T-helper 1 cell treated with Interleukin-12 subunit alpha and Interleukin-12 subunit beta and Interleukin-4 antibody, amounts not matched to agents 30 μg/mL and 1 μg/mL, for 36 hours (primary cell): Measurements from ENCODE around the gene SOSTDC1.
"Not testable (repeated sequence)": the region's sequence is repeated elsewhere in the genome, so short reads cannot be mapped to it uniquely, and the experiment has no call there.

Source experiments
- H3K27ac Mint-ChIP-seq: one replicate; pipeline ENCODE4 v1.8.0; 2021; ENCODE audit warnings: mild to moderate bottlenecking, mixed read lengths
- H3K27me3 Mint-ChIP-seq: one replicate; pipeline ENCODE4 v1.8.0; 2021; ENCODE audit warnings: low read depth, mixed read lengths
- H3K36me3 Mint-ChIP-seq: one replicate; pipeline ENCODE4 v1.8.0; 2021; ENCODE audit warnings: low read depth, mixed read lengths
- H3K4me1 Mint-ChIP-seq: one replicate; pipeline ENCODE4 v1.8.0; 2021; ENCODE audit warnings: low read depth, mixed read lengths
- H3K4me3 Mint-ChIP-seq: one replicate; pipeline ENCODE4 v1.8.0; 2021; ENCODE audit warnings: mild to moderate bottlenecking, moderate library complexity, mixed read lengths
- H3K9me3 Mint-ChIP-seq: one replicate; pipeline ENCODE4 v1.8.0; 2021; ENCODE audit warnings: mixed read lengths

The SOSTDC1 gene

GRCh38 chr7:16465469-16466361 lies at the start of gene SOSTDC1:
Gene SOSTDC1 (minus strand): TSS chr7:16465738. CDS start chr7:16465668, 70 bp downstream.
- H3K9me3 Mint-ChIP-seq = no peaks in the 10 kb centered on the region
- H3K27ac Mint-ChIP-seq = no peak within 1 kb of the TSS
- no peaks in the 10 kb centered on the region for H3K36me3 Mint-ChIP-seq
- H3K27me3 Mint-ChIP-seq = peaks cover 11% of the 10 kb centered on the region
- no peaks in the 10 kb centered on the region for H3K4me1 Mint-ChIP-seq
- no peak within 1 kb of the TSS for H3K4me3 Mint-ChIP-seq

- H3K27ac Mint-ChIP-seq = no peak overlapping the region
- no peaks in the 10 kb centered on the region for H3K27me3 Mint-ChIP-seq
- no peaks in the 10 kb centered on the region for H3K4me1 Mint-ChIP-seq
- H3K4me3 Mint-ChIP-seq = no peak overlapping the region
- no peaks in the 10 kb centered on the region for H3K36me3 Mint-ChIP-seq
- H3K9me3 Mint-ChIP-seq = no peaks in the 10 kb centered on the region
Measured at GRCh38 chr7:16514729-16515128, 49.2 kb upstream of the SOSTDC1 start.

- no peak overlapping the region for H3K27ac Mint-ChIP-seq
- no peaks in the 10 kb centered on the region for H3K9me3 Mint-ChIP-seq
- no peak overlapping the region for H3K4me3 Mint-ChIP-seq
- no peaks in the 10 kb centered on the region for H3K4me1 Mint-ChIP-seq
- no peaks in the 10 kb centered on the region for H3K36me3 Mint-ChIP-seq
- no peaks in the 10 kb centered on the region for H3K27me3 Mint-ChIP-seq
Measured at GRCh38 chr7:16514271-16514670, 48.7 kb upstream of the SOSTDC1 start.

GRCh38 chr7:16512097-16512496 lies 46.6 kb upstream of the SOSTDC1 start:
- H3K27ac Mint-ChIP-seq = no peak overlapping the region
- H3K9me3 Mint-ChIP-seq = no peaks in the 10 kb centered on the region
- no peaks in the 10 kb centered on the region for H3K4me1 Mint-ChIP-seq
- H3K36me3 Mint-ChIP-seq = no peaks in the 10 kb centered on the region
- no peak overlapping the region for H3K4me3 Mint-ChIP-seq
- no peaks in the 10 kb centered on the region for H3K27me3 Mint-ChIP-seq

GRCh38 chr7:16511314-16511713 lies 45.8 kb upstream of the SOSTDC1 start:
- no peaks in the 10 kb centered on the region for H3K27me3 Mint-ChIP-seq
- H3K27ac Mint-ChIP-seq = no peak overlapping the region
- H3K4me1 Mint-ChIP-seq = no peaks in the 10 kb centered on the region
- no peaks in the 10 kb centered on the region for H3K36me3 Mint-ChIP-seq
- H3K9me3 Mint-ChIP-seq = no peaks in the 10 kb centered on the region
- H3K4me3 Mint-ChIP-seq = no peak overlapping the region

- H3K27ac Mint-ChIP-seq = no peak overlapping the region
- H3K4me3 Mint-ChIP-seq = no peak overlapping the region
- no peaks in the 10 kb centered on the region for H3K4me1 Mint-ChIP-seq
- no peaks in the 10 kb centered on the region for H3K36me3 Mint-ChIP-seq
- no peaks in the 10 kb centered on the region for H3K27me3 Mint-ChIP-seq
- H3K9me3 Mint-ChIP-seq = no peaks in the 10 kb centered on the region
Measured at GRCh38 chr7:16509829-16510228, 44.3 kb upstream of the SOSTDC1 start.

- not testable (repeated sequence) for H3K4me1 Mint-ChIP-seq, H3K27ac Mint-ChIP-seq, H3K27me3 Mint-ChIP-seq, H3K9me3 Mint-ChIP-seq, H3K36me3 Mint-ChIP-seq, H3K4me3 Mint-ChIP-seq
Measured at GRCh38 chr7:16506422-16506821, 40.9 kb upstream of the SOSTDC1 start.

- H3K4me1 Mint-ChIP-seq = no peaks in the 10 kb centered on the region
- no peak overlapping the region for H3K27ac Mint-ChIP-seq
- H3K27me3 Mint-ChIP-seq = peaks cover 5% of the 10 kb centered on the region
- H3K36me3 Mint-ChIP-seq = no peaks in the 10 kb centered on the region
- H3K9me3 Mint-ChIP-seq = no peaks in the 10 kb centered on the region
- no peak overlapping the region for H3K4me3 Mint-ChIP-seq
Measured at GRCh38 chr7:16504019-16504418, 38.5 kb upstream of the SOSTDC1 start.

GRCh38 chr7:16502303-16502702 lies 36.8 kb upstream of the SOSTDC1 start:
- H3K27ac Mint-ChIP-seq = no peak overlapping the region
- H3K9me3 Mint-ChIP-seq = no peaks in the 10 kb centered on the region
- no peak overlapping the region for H3K4me3 Mint-ChIP-seq
- H3K27me3 Mint-ChIP-seq = peaks cover 5% of the 10 kb centered on the region
- no peaks in the 10 kb centered on the region for H3K36me3 Mint-ChIP-seq
- H3K4me1 Mint-ChIP-seq = no peaks in the 10 kb centered on the region

GRCh38 chr7:16498122-16498521 lies 32.6 kb upstream of the SOSTDC1 start:
- H3K9me3 Mint-ChIP-seq = no peaks in the 10 kb centered on the region
- no peaks in the 10 kb centered on the region for H3K27me3 Mint-ChIP-seq
- no peak overlapping the region for H3K4me3 Mint-ChIP-seq
- H3K27ac Mint-ChIP-seq = no peak overlapping the region
- no peaks in the 10 kb centered on the region for H3K36me3 Mint-ChIP-seq
- H3K4me1 Mint-ChIP-seq = no peaks in the 10 kb centered on the region

- H3K4me3 Mint-ChIP-seq = no peak overlapping the region
- no peaks in the 10 kb centered on the region for H3K9me3 Mint-ChIP-seq
- H3K27me3 Mint-ChIP-seq = no peaks in the 10 kb centered on the region
- no peak overlapping the region for H3K27ac Mint-ChIP-seq
- H3K36me3 Mint-ChIP-seq = no peaks in the 10 kb centered on the region
- H3K4me1 Mint-ChIP-seq = peaks cover 2% of the 10 kb centered on the region
Measured at GRCh38 chr7:16494955-16495719, 29.6 kb upstream of the SOSTDC1 start.

GRCh38 chr7:16494551-16494950 lies 29.0 kb upstream of the SOSTDC1 start:
- Mint-ChIP-seq H3K27ac (no peak overlapping the region), H3K36me3 (no peaks in the 10 kb centered on the region), H3K27me3 (no peaks in the 10 kb centered on the region), H3K9me3 (no peaks in the 10 kb centered on the region), H3K4me1 (peaks cover 2% of the 10 kb centered on the region), H3K4me3 (no peak overlapping the region)

- no peak overlapping the region for H3K4me3 Mint-ChIP-seq
- peaks cover 2% of the 10 kb centered on the region for H3K4me1 Mint-ChIP-seq
- H3K27me3 Mint-ChIP-seq = no peaks in the 10 kb centered on the region
- H3K36me3 Mint-ChIP-seq = no peaks in the 10 kb centered on the region
- no peak overlapping the region for H3K27ac Mint-ChIP-seq
- no peaks in the 10 kb centered on the region for H3K9me3 Mint-ChIP-seq
Measured at GRCh38 chr7:16493266-16493665, 27.7 kb upstream of the SOSTDC1 start.

- H3K9me3 Mint-ChIP-seq = no peaks in the 10 kb centered on the region
- H3K4me3 Mint-ChIP-seq = no peak overlapping the region
- peaks cover 2% of the 10 kb centered on the region for H3K4me1 Mint-ChIP-seq
- no peak overlapping the region for H3K27ac Mint-ChIP-seq
- H3K36me3 Mint-ChIP-seq = no peaks in the 10 kb centered on the region
- H3K27me3 Mint-ChIP-seq = no peaks in the 10 kb centered on the region
Measured at GRCh38 chr7:16492513-16493062, 27.1 kb upstream of the SOSTDC1 start.

- H3K9me3 Mint-ChIP-seq = no peaks in the 10 kb centered on the region
- H3K4me1 Mint-ChIP-seq = peaks cover 2% of the 10 kb centered on the region
- no peaks in the 10 kb centered on the region for H3K27me3 Mint-ChIP-seq
- H3K4me3 Mint-ChIP-seq = no peak overlapping the region
- H3K36me3 Mint-ChIP-seq = no peaks in the 10 kb centered on the region
- H3K27ac Mint-ChIP-seq = no peak overlapping the region
Measured at GRCh38 chr7:16491148-16491547, 25.6 kb upstream of the SOSTDC1 start.
